Lower leg skin (tissue), 4 donors: ENCODE measurements around the gene LAMC3. TPM values are rescaled to one million over a fixed set of nuclear protein-coding genes. Genes with fewer than 3 reads are reported as not detected.

ENCODE experiments used
- DNase-seq, 2 donors: peaks; one replicate each; pipeline ENCODE4 v3.0.0-alpha.2; 2019; ENCODE audit warnings: low spot score in 2 of 2
- H3K4me3 ChIP-seq: fragments of 200-600 bp; sonication (generic); 2 replicates; pipeline ENCODE4 v1.5.1; 2017; ENCODE audit warnings: mild to moderate bottlenecking, low read depth; ENCODE audit not compliant: poor library complexity, severe bottlenecking
- CTCF ChIP-seq, 3 donors: fragments of 450-650 bp; IDR thresholded peaks; one replicate each; pipeline ENCODE4 v1.5.1; 2016; ENCODE audit warnings: antibody characterized with exemption in 3 of 3, mild to moderate bottlenecking in 3 of 3, moderate library complexity in 2 of 3
- POLR2A ChIP-seq, 2 donors: fragments of 450-650 bp; IDR thresholded peaks; one replicate each; pipeline ENCODE4 v1.6.1; 2016 to 2017; ENCODE audit warnings: antibody characterized with exemption in 2 of 2, mild to moderate bottlenecking in 1 of 2, moderate library complexity in 1 of 2
- WGBS, 2 donors: methylation state at CpG; one replicate each; pipeline ENCODE4 v1.1.5; 2018; 5-methylcytosine and 5-hydroxymethylcytosine counted together
- intact Hi-C: fragments of 100-400 bp; cut with DNase I; formaldehyde crosslinking; loops from one replicate; pipeline ENCODE4 v1.15.0; 2023; ENCODE audit warnings: low total_unique reads
- total RNA-seq, 4 donors: library from RNA; depleted of rRNA; stranded (reverse); fragments of >200 nt; gene quantifications; one replicate each; pipeline ENCODE4 v1.1.0, GENCODE V29; 2016

Gene LAMC3
- total RNA-seq, 4 donors from 2014 or later, result 9.1 to 23.0 (median 11.2) TPM

- intact Hi-C loops, result no loop called here
- no peak overlapping the region for H3K4me3 ChIP-seq
- DNase-seq, result no peak
- no peak for TF ChIP-seq POLR2A (IDR thresholded peaks at IDR 0.05)
- TF ChIP-seq CTCF (IDR thresholded peaks at IDR 0.05), result no peak
- WGBS, 2 donors, result 64 to 78% methylated on average over 21 to 23 of the region's 24 CpGs
Observed at GRCh38 chr9:131092548-131093440, 83.8 kb downstream of the LAMC3 start.

- no peak overlapping the region for H3K4me3 ChIP-seq
- no peak for DNase-seq
- no peak for TF ChIP-seq POLR2A (IDR thresholded peaks at IDR 0.05)
- TF ChIP-seq CTCF (IDR thresholded peaks at IDR 0.05), result no peak
- 87 to 88% methylated on average over 5 of the region's 5 CpGs for WGBS, 2 donors
- intact Hi-C loops, result no loop called here
Observed at GRCh38 chr9:131094015-131094414, 85.0 kb downstream of the LAMC3 start.

GRCh38 chr9:131094622-131095021, 85.6 kb downstream of the LAMC3 start:
- intact Hi-C loops, result no loop called here
- no peak for TF ChIP-seq CTCF (IDR thresholded peaks at IDR 0.05)
- TF ChIP-seq POLR2A (IDR thresholded peaks at IDR 0.05), result no peak
- WGBS, 2 donors, result 12 to 43% methylated on average over 8 to 12 of the region's 12 CpGs
- H3K4me3 ChIP-seq, result no peak overlapping the region
- peak in 1 of 2 donors; percentile 90 for DNase-seq

GRCh38 chr9:131095666-131096268, 86.8 kb downstream of the LAMC3 start:
- H3K4me3 ChIP-seq, result no peak overlapping the region
- 35 to 45% methylated on average over 13 to 16 of the region's 16 CpGs for WGBS, 2 donors
- no peak for TF ChIP-seq CTCF (IDR thresholded peaks at IDR 0.05)
- DNase-seq, result no peak
- intact Hi-C loops, result no loop called here

GRCh38 chr9:131096269-131097125, 87.5 kb downstream of the LAMC3 start, which contains the start of gene AIF1L:
AIF1L (plus strand) TSS chr9:131096531; CDS start chr9:131096630, 99 bp downstream.
- no peak for TF ChIP-seq POLR2A (IDR thresholded peaks at IDR 0.05)
- no peak for TF ChIP-seq CTCF (IDR thresholded peaks at IDR 0.05)
- H3K4me3 ChIP-seq, result peak within 1 kb of the TSS; percentile 45
- intact Hi-C loops, result no loop called here
- WGBS, 2 donors, result 0 to 1% methylated on average over 56 of the region's 99 CpGs
- DNase-seq, result no peak
